GM23338 (cell line): ENCODE measurements around the gene PDE1C. TPM values are rescaled to one million over a fixed set of nuclear protein-coding genes. Genes with fewer than 3 reads are reported as not detected.

Experiments
- ATAC-seq: fragments of 200-7000 bp; cut with Tn5 transposase; 3 replicates; pipeline ENCODE4 v1.9.1; 2020
- DNase-seq: peaks from one replicate; pipeline ENCODE4 v3.0.0-alpha.2; 2015; ENCODE audit warnings: low spot score
- H2AFZ ChIP-seq: fragments of 200-600 bp; sonication (generic); 2 replicates; pipeline ENCODE4 v1.8.0; 2016; ENCODE audit warnings: antibody characterized with exemption, mild to moderate bottlenecking, moderate library complexity
- H3F3A ChIP-seq: fragments of 200-600 bp; sonication (generic); replicated peaks from 2 replicates; pipeline ENCODE4 v1.8.0; 2017; ENCODE audit warnings: antibody characterized with exemption, mixed run types, low read depth
- H3K27ac ChIP-seq: fragments of 200-600 bp; sonication (generic); 2 replicates; pipeline ENCODE4 v1.6.1; 2016; ENCODE audit warnings: low read depth
- H3K27me3 ChIP-seq: fragments of 200-600 bp; sonication (generic); 2 replicates; pipeline ENCODE4 v1.8.0; 2016; ENCODE audit warnings: mild to moderate bottlenecking, mixed run types, moderate library complexity; ENCODE audit not compliant: insufficient read depth
- H3K36me3 ChIP-seq: fragments of 200-600 bp; sonication (generic); 2 replicates; pipeline ENCODE4 v1.8.0; 2016; ENCODE audit warnings: mild to moderate bottlenecking; ENCODE audit not compliant: insufficient read depth
- H3K4me1 ChIP-seq: fragments of 200-600 bp; sonication (generic); 2 replicates; pipeline ENCODE4 v1.8.0; 2016; ENCODE audit warnings: mild to moderate bottlenecking, moderate library complexity; ENCODE audit not compliant: insufficient read depth
- H3K4me2 ChIP-seq: fragments of 200-600 bp; sonication (generic); 2 replicates; pipeline ENCODE4 v1.7.1; 2017; ENCODE audit warnings: mixed run types
- H3K4me3 ChIP-seq: fragments of 200-600 bp; sonication (generic); 2 replicates; pipeline ENCODE4 v1.6.1; 2016; ENCODE audit warnings: mixed run types
- H3K79me2 ChIP-seq: fragments of 200-600 bp; sonication (generic); replicated peaks from 2 replicates; pipeline ENCODE4 v1.8.0; 2017; ENCODE audit warnings: mild to moderate bottlenecking; ENCODE audit not compliant: insufficient read depth
- H3K9me2 ChIP-seq: fragments of 200-600 bp; sonication (generic); 2 replicates; pipeline ENCODE4 v1.8.0; 2017; ENCODE audit not compliant: insufficient read depth
- H4K20me1 ChIP-seq: fragments of 200-600 bp; sonication (generic); replicated peaks from 2 replicates; pipeline ENCODE4 v1.8.0; 2017; ENCODE audit warnings: mild to moderate bottlenecking; ENCODE audit not compliant: insufficient read depth
- H3K27ac Mint-ChIP-seq: 2 replicates; pipeline ENCODE4 v1.8.0; 2020; ENCODE audit warnings: inconsistent platforms, mild to moderate bottlenecking, moderate library complexity, mixed read lengths
- H3K27me3 Mint-ChIP-seq: 3 replicates; pipeline ENCODE4 v1.8.0; 2022; ENCODE audit warnings: low read depth, mild to moderate bottlenecking, moderate library complexity, mixed read lengths, inconsistent platforms; ENCODE audit not compliant: insufficient read depth, poor library complexity
- H3K36me3 Mint-ChIP-seq: 3 replicates; pipeline ENCODE4 v1.8.0; 2021; ENCODE audit warnings: low read depth, mild to moderate bottlenecking, inconsistent platforms, moderate library complexity, mixed read lengths
- H3K4me1 Mint-ChIP-seq: 3 replicates; pipeline ENCODE4 v1.8.0; 2020; ENCODE audit warnings: mild to moderate bottlenecking, inconsistent platforms, mixed read lengths
- H3K4me3 Mint-ChIP-seq: 3 replicates; pipeline ENCODE4 v1.8.0; 2021; ENCODE audit warnings: moderate library complexity, mild to moderate bottlenecking, inconsistent platforms, mixed read lengths
- H3K9me3 Mint-ChIP-seq: 3 replicates; pipeline ENCODE4 v1.8.0; 2020; ENCODE audit warnings: moderate library complexity, mild to moderate bottlenecking, inconsistent platforms, mixed read lengths
- CREB1 ChIP-seq: fragments of 250-450 bp; sonication (Bioruptor Pico); IDR thresholded peaks from 2 replicates; pipeline ENCODE4 v1.5.0; 2020; ENCODE audit warnings: low read depth, mild to moderate bottlenecking, moderate library complexity
- CTCF ChIP-seq, 2 experiments: fragments of 200-600 bp in 1 of 2; sonication (generic) in 1 of 2; conservative IDR thresholded peaks; 2 replicates each; pipeline versions ENCODE4 v1.5.1 to v1.6.1; 2016 to 2017; ENCODE audit warnings: antibody characterized with exemption in 2 of 2, low read depth in 2 of 2, mild to moderate bottlenecking in 2 of 2, moderate library complexity in 1 of 2
- ETS1 ChIP-seq: IDR thresholded peaks from 2 replicates; pipeline ENCODE4 v1.6.1; 2016; ENCODE audit warnings: antibody characterized with exemption
- EZH2 ChIP-seq: fragments of 200-600 bp; sonication (generic); IDR thresholded peaks from one replicate; pipeline ENCODE4 v1.8.0; 2017; ENCODE audit warnings: antibody characterized with exemption, mild to moderate bottlenecking, low read depth; ENCODE audit not compliant: unreplicated experiment
- EZH2phosphoT487 ChIP-seq: fragments of 200-600 bp; sonication (generic); IDR thresholded peaks from one replicate; pipeline ENCODE4 v1.8.1; 2018; ENCODE audit warnings: antibody characterized with exemption; ENCODE audit not compliant: unreplicated experiment
- JUNB ChIP-seq: IDR thresholded peaks from one replicate; pipeline ENCODE4 v1.6.1; 2016; ENCODE audit warnings: antibody characterized with exemption; ENCODE audit not compliant: unreplicated experiment
- NANOG ChIP-seq: IDR thresholded peaks from 2 replicates; pipeline ENCODE4 v1.6.1; 2016; ENCODE audit warnings: antibody characterized with exemption, borderline replicate concordance
- POLR2AphosphoS5 ChIP-seq: IDR thresholded peaks from 2 replicates; pipeline ENCODE4 v1.6.1; 2016; ENCODE audit warnings: antibody characterized with exemption, low read depth
- STAT1 ChIP-seq: IDR thresholded peaks from one replicate; pipeline ENCODE4 v1.6.1; 2016; ENCODE audit warnings: antibody characterized with exemption; ENCODE audit not compliant: unreplicated experiment
- ZNF114 ChIP-seq: fragments of 250-450 bp; sonication (Bioruptor Pico); IDR thresholded peaks from 2 replicates; pipeline ENCODE4 v1.5.0; 2020; ENCODE audit warnings: mild to moderate bottlenecking, moderate library complexity
- ZNF331 ChIP-seq: fragments of 250-450 bp; sonication (Bioruptor Pico); IDR thresholded peaks from 2 replicates; pipeline ENCODE4 v1.5.0; 2020; ENCODE audit warnings: low read depth, mild to moderate bottlenecking, moderate library complexity
- ZNF462 ChIP-seq: fragments of 250-450 bp; sonication (Bioruptor Pico); IDR thresholded peaks from 2 replicates; pipeline ENCODE4 v1.5.0; 2020; ENCODE audit warnings: mild to moderate bottlenecking, moderate library complexity
- polyA plus RNA-seq: library from polyadenylated mRNA; unstranded; fragments of >200 nt; fragmentation: Nextera tagmentation; extraction: Ambion mirVana; gene quantifications from 2 replicates; pipeline ENCODE4 v1.2.1, GENCODE V29; 2016
- total RNA-seq: library from RNA; depleted of rRNA; stranded (reverse); fragments of >200 nt; shearing (Covaris generic); gene quantifications from 2 replicates; pipeline ENCODE4 v1.2.3, GENCODE V29; 2014

PDE1C gene
- total and polyA plus RNA-seq, 2 experiments from 2014 or later, result 0.28 TPM; not detected in 1

GRCh38 chr7:32001948-32002347, 68.3 kb downstream of the PDE1C start:
- ATAC-seq (no peak), DNase-seq (no peak)
- Histone ChIP-seq H4K20me1 (no peaks in the 10 kb centered on the region), H3K79me2 (no peaks in the 10 kb centered on the region), H3F3A (no peaks in the 10 kb centered on the region), H2AFZ (no peak overlapping the region), H3K9me2 (no peaks in the 10 kb centered on the region), H3K4me3 (no peak overlapping the region), H3K36me3 (no peaks in the 10 kb centered on the region), H3K4me1 (no peaks in the 10 kb centered on the region), H3K27me3 (no peaks in the 10 kb centered on the region), H3K27ac (no peak overlapping the region), H3K4me2 (no peak overlapping the region)
- Mint-ChIP-seq H3K27ac (no peak overlapping the region), H3K36me3 (peaks cover 12% of the 10 kb centered on the region; the same call in 2 of the 3 replicates), H3K27me3 (peaks cover 4% of the 10 kb centered on the region), H3K9me3 (peaks cover 28% of the 10 kb centered on the region), H3K4me1 (no peaks in the 10 kb centered on the region), H3K4me3 (no peak overlapping the region)
- TF ChIP-seq STAT1 (no peak), ZNF114 (CRISPR knock-in tag) (no peak)

- no peak overlapping the region for H3K4me3 ChIP-seq
- H3F3A ChIP-seq, result no peaks in the 10 kb centered on the region
- no peak overlapping the region for H3K27ac Mint-ChIP-seq
- no peak overlapping the region for H3K4me3 Mint-ChIP-seq
- DNase-seq (peak; percentile 16), ATAC-seq (no peak; the same call in 2 of the 3 replicates)
- peaks cover 12% of the 10 kb centered on the region; the same call in 2 of the 3 replicates for H3K36me3 Mint-ChIP-seq
- H3K27me3 Mint-ChIP-seq, result peaks cover 6% of the 10 kb centered on the region
- H3K4me1 ChIP-seq, result no peaks in the 10 kb centered on the region
- no peaks in the 10 kb centered on the region for H3K9me2 ChIP-seq
- no peak overlapping the region for H2AFZ ChIP-seq
- no peaks in the 10 kb centered on the region for H3K79me2 ChIP-seq
- H3K27ac ChIP-seq, result no peak overlapping the region
- H4K20me1 ChIP-seq, result no peaks in the 10 kb centered on the region
- no peaks in the 10 kb centered on the region for H3K4me1 Mint-ChIP-seq
- no peaks in the 10 kb centered on the region for H3K27me3 ChIP-seq
- H3K4me2 ChIP-seq, result no peak overlapping the region
- H3K9me3 Mint-ChIP-seq, result peaks cover 22% of the 10 kb centered on the region
- H3K36me3 ChIP-seq, result no peaks in the 10 kb centered on the region
- no peak for TF ChIP-seq STAT1
- TF ChIP-seq CTCF (conservative IDR thresholded peaks at IDR 0.05; ENCODE audit: low read depth in 2 of 2), result no peak
- TF ChIP-seq JUNB, result no peak
- TF ChIP-seq ZNF114 (CRISPR knock-in tag), result no peak
- no peak for TF ChIP-seq ZNF462 (CRISPR knock-in tag)
- TF ChIP-seq NANOG, result no peak
- TF ChIP-seq EZH2phosphoT487, result no peak
- TF ChIP-seq CREB1 (CRISPR knock-in tag), result no peak
- no peak for TF ChIP-seq EZH2
- no peak for TF ChIP-seq ETS1
- TF ChIP-seq POLR2AphosphoS5, result no peak
- TF ChIP-seq ZNF331 (CRISPR knock-in tag), result no peak
These were observed 72.8 kb downstream of the PDE1C start for GRCh38 chr7:31997423-31997822.
